GM06990 (cell line): Measurements from ENCODE around the gene DCHS2.
A peak's percentile ranks its signal among the peaks of the same experiment; 100 is the strongest.

Source experiments
- DNase-seq: peaks from one replicate; pipeline ENCODE4 v3.0.0-alpha.2; 2011; ENCODE audit not compliant: insufficient read length; ENCODE audit errors: extremely low read depth
- H3K27me3 ChIP-seq: replicated peaks from 2 replicates; pipeline ENCODE4 v1.6.0; 2011; ENCODE audit warnings: low read length; ENCODE audit not compliant: control insufficient read depth, insufficient read depth
- H3K36me3 ChIP-seq: 2 replicates; pipeline ENCODE4 v1.5.1; 2011; ENCODE audit warnings: low read length; ENCODE audit not compliant: control insufficient read depth, insufficient read depth
- H3K4me3 ChIP-seq: replicated peaks from 2 replicates; pipeline ENCODE4 v1.5.1; 2011; ENCODE audit warnings: low read depth, mild to moderate bottlenecking, control low read depth, low read length
- CTCF ChIP-seq: IDR thresholded peaks from 2 replicates; pipeline ENCODE4 v1.5.1; 2011; ENCODE audit warnings: low read length, control low read depth, mild to moderate bottlenecking, inconsistent platforms; ENCODE audit not compliant: insufficient read depth, poor library complexity, severe bottlenecking

The DCHS2 gene

GRCh38 chr4:154427149-154427548 lies 64.5 kb downstream of the DCHS2 start:
- TF ChIP-seq CTCF, result no peak
- DNase-seq, result no peak
- H3K36me3 ChIP-seq, result no peaks in the 10 kb centered on the region
- no peak overlapping the region for H3K4me3 ChIP-seq
- no peaks in the 10 kb centered on the region; the same call in 1 of the 2 replicates for H3K27me3 ChIP-seq

GRCh38 chr4:154425514-154425913 lies 66.1 kb downstream of the DCHS2 start:
- Histone ChIP-seq H3K4me3 (no peak overlapping the region), H3K27me3 (no peaks in the 10 kb centered on the region; the same call in 1 of the 2 replicates), H3K36me3 (no peaks in the 10 kb centered on the region)
- no peak for DNase-seq
- no peak for TF ChIP-seq CTCF

GRCh38 chr4:154424810-154425484 lies 66.7 kb downstream of the DCHS2 start:
- Histone ChIP-seq H3K36me3 (no peaks in the 10 kb centered on the region), H3K27me3 (no peaks in the 10 kb centered on the region; the same call in 1 of the 2 replicates), H3K4me3 (no peak overlapping the region)
- TF ChIP-seq CTCF, result no peak
- DNase-seq, result no peak

- H3K4me3 ChIP-seq, result no peak overlapping the region
- no peak for TF ChIP-seq CTCF
- H3K36me3 ChIP-seq, result no peaks in the 10 kb centered on the region
- no peaks in the 10 kb centered on the region; the same call in 1 of the 2 replicates for H3K27me3 ChIP-seq
- DNase-seq, result no peak
Observed at GRCh38 chr4:154422152-154422551, 69.4 kb downstream of the DCHS2 start.

GRCh38 chr4:154421618-154422017 lies 70.0 kb downstream of the DCHS2 start:
- Histone ChIP-seq H3K36me3 (no peaks in the 10 kb centered on the region), H3K4me3 (no peak overlapping the region), H3K27me3 (no peaks in the 10 kb centered on the region; the same call in 1 of the 2 replicates)
- peak; percentile 21 for DNase-seq
- TF ChIP-seq CTCF, result no peak

GRCh38 chr4:154417373-154417673 lies 74.3 kb downstream of the DCHS2 start:
- H3K27me3 ChIP-seq, result no peaks in the 10 kb centered on the region
- no peak for TF ChIP-seq CTCF
- no peaks in the 10 kb centered on the region for H3K36me3 ChIP-seq
- no peak for DNase-seq
- no peak overlapping the region for H3K4me3 ChIP-seq
